ENCODE results near the gene SMIM23. TPM values are rescaled to one million over a fixed set of nuclear protein-coding genes. Genes with fewer than 3 reads are reported as not detected.

Gene SMIM23
- not detected for polyA plus RNA-seq (2013)

GRCh38 chr5:171785517-171785916, at the start of gene SMIM23:
Gene SMIM23 (plus strand): TSS chr5:171785817. CDS start chr5:171785872, 55 bp downstream.
- H3K27me3 ChIP-seq (replicated peaks in 2 of 5; ENCODE audit: control insufficient read depth in 4 of 5, insufficient read depth in 5 of 5, low read length in 4 of 5) = no peaks in the 10 kb centered on the region
- ChIA-PET POLR2A (no interaction called here), CTCF (no interaction called here)
- H3K9me3 ChIP-seq (ENCODE audit: control extremely low read depth in 1 of 5, control insufficient read depth in 4 of 5, insufficient read depth in 2 of 5, low read depth in 1 of 5, low read length in 4 of 5) = no peaks in the 10 kb centered on the region
- H3K4me3 ChIP-seq (ENCODE audit: control insufficient read depth in 1 of 7, extremely low read depth in 1 of 7, insufficient read depth in 4 of 7, low read depth in 2 of 7, low read length in 6 of 7) = no peak within 1 kb of the TSS
- H3K27ac ChIP-seq (ENCODE audit: insufficient read depth in 1 of 2, low read depth in 1 of 2, low read length in 2 of 2, poor library complexity in 1 of 2, severe bottlenecking in 2 of 2) = no peak within 1 kb of the TSS
- H3K36me3 ChIP-seq (ENCODE audit: control insufficient read depth in 4 of 4, insufficient read depth in 4 of 4, low read length in 3 of 4) = no peaks in the 10 kb centered on the region
- H3K4me1 ChIP-seq (ENCODE audit: control extremely low read depth in 1 of 4, control insufficient read depth in 4 of 4, insufficient read depth in 4 of 4, low read length in 3 of 4) = no peaks in the 10 kb centered on the region
- DNase-seq = no peak

- ChIA-PET POLR2A (no interaction called here), CTCF (no interaction called here)
- DNase-seq = no peak
- H3K36me3 ChIP-seq (ENCODE audit: control insufficient read depth in 4 of 4, insufficient read depth in 4 of 4, low read length in 3 of 4) = no peaks in the 10 kb centered on the region
- H3K9me3 ChIP-seq (ENCODE audit: control extremely low read depth in 1 of 5, control insufficient read depth in 4 of 5, insufficient read depth in 2 of 5, low read depth in 1 of 5, low read length in 4 of 5) = no peaks in the 10 kb centered on the region
- no peak overlapping the region for H3K27ac ChIP-seq (ENCODE audit: insufficient read depth in 1 of 2, low read depth in 1 of 2, low read length in 2 of 2, poor library complexity in 1 of 2, severe bottlenecking in 2 of 2)
- H3K4me1 ChIP-seq (ENCODE audit: control extremely low read depth in 1 of 4, control insufficient read depth in 4 of 4, insufficient read depth in 4 of 4, low read length in 3 of 4) = no peaks in the 10 kb centered on the region
- H3K4me3 ChIP-seq (ENCODE audit: control insufficient read depth in 1 of 7, extremely low read depth in 1 of 7, insufficient read depth in 4 of 7, low read depth in 2 of 7, low read length in 6 of 7) = no peak overlapping the region
- H3K27me3 ChIP-seq (replicated peaks in 2 of 5; ENCODE audit: control insufficient read depth in 4 of 5, insufficient read depth in 5 of 5, low read length in 4 of 5) = no peaks in the 10 kb centered on the region
- 95% methylated on average over 11 of the region's 11 CpGs for WGBS (ENCODE audit: insufficient coverage)
Measured at GRCh38 chr5:171736976-171737891, 48.4 kb upstream of the SMIM23 start.

GRCh38 chr5:171738501-171738900, 47.1 kb upstream of the SMIM23 start:
- peaks cover 0 to 2% (median 0%) of the 10 kb centered on the region in 4 experiments for H3K4me1 ChIP-seq (ENCODE audit: control extremely low read depth in 1 of 4, control insufficient read depth in 4 of 4, insufficient read depth in 4 of 4, low read length in 3 of 4)
- no peaks in the 10 kb centered on the region for H3K9me3 ChIP-seq (ENCODE audit: control extremely low read depth in 1 of 5, control insufficient read depth in 4 of 5, insufficient read depth in 2 of 5, low read depth in 1 of 5, low read length in 4 of 5)
- no peak overlapping the region for H3K4me3 ChIP-seq (ENCODE audit: control insufficient read depth in 1 of 7, extremely low read depth in 1 of 7, insufficient read depth in 4 of 7, low read depth in 2 of 7, low read length in 6 of 7)
- H3K36me3 ChIP-seq (ENCODE audit: control insufficient read depth in 4 of 4, insufficient read depth in 4 of 4, low read length in 3 of 4) = no peaks in the 10 kb centered on the region
- ChIA-PET POLR2A (interaction anchor here (0.6 kb wide), 1 partner anchor 134 kb away, joined by 3 read pairs; no protein-coding TSS in a partner anchor), CTCF (no interaction called here)
- no peak for DNase-seq
- H3K27me3 ChIP-seq (replicated peaks in 2 of 5; ENCODE audit: control insufficient read depth in 4 of 5, insufficient read depth in 5 of 5, low read length in 4 of 5) = no peaks in the 10 kb centered on the region
- H3K27ac ChIP-seq (ENCODE audit: insufficient read depth in 1 of 2, low read depth in 1 of 2, low read length in 2 of 2, poor library complexity in 1 of 2, severe bottlenecking in 2 of 2) = no peak overlapping the region
- 95% methylated on average over 7 of the region's 8 CpGs for WGBS (ENCODE audit: insufficient coverage)

GRCh38 chr5:171739271-171739670, 46.3 kb upstream of the SMIM23 start:
- H3K9me3 ChIP-seq (ENCODE audit: control extremely low read depth in 1 of 5, control insufficient read depth in 4 of 5, insufficient read depth in 2 of 5, low read depth in 1 of 5, low read length in 4 of 5) = no peaks in the 10 kb centered on the region
- POLR2A ChIA-PET = no interaction called here
- no peak for DNase-seq
- no peak overlapping the region for H3K4me3 ChIP-seq (ENCODE audit: control insufficient read depth in 1 of 7, extremely low read depth in 1 of 7, insufficient read depth in 4 of 7, low read depth in 2 of 7, low read length in 6 of 7)
- no peaks in the 10 kb centered on the region for H3K36me3 ChIP-seq (ENCODE audit: control insufficient read depth in 4 of 4, insufficient read depth in 4 of 4, low read length in 3 of 4)
- CTCF ChIA-PET = no interaction called here
- WGBS (ENCODE audit: insufficient coverage) = 100% methylated on average over 6 of the region's 6 CpGs
- H3K27ac ChIP-seq (ENCODE audit: insufficient read depth in 1 of 2, low read depth in 1 of 2, low read length in 2 of 2, poor library complexity in 1 of 2, severe bottlenecking in 2 of 2) = no peak overlapping the region
- peaks cover 0 to 2% (median 0%) of the 10 kb centered on the region in 4 experiments for H3K4me1 ChIP-seq (ENCODE audit: control extremely low read depth in 1 of 4, control insufficient read depth in 4 of 4, insufficient read depth in 4 of 4, low read length in 3 of 4)
- H3K27me3 ChIP-seq (replicated peaks in 2 of 5; ENCODE audit: control insufficient read depth in 4 of 5, insufficient read depth in 5 of 5, low read length in 4 of 5) = peaks cover 0 to 2% (median 0%) of the 10 kb centered on the region in 5 experiments

- H3K27ac ChIP-seq (ENCODE audit: insufficient read depth in 1 of 2, low read depth in 1 of 2, low read length in 2 of 2, poor library complexity in 1 of 2, severe bottlenecking in 2 of 2) = no peak overlapping the region
Measured at GRCh38 chr5:171743436-171744076, 42.1 kb upstream of the SMIM23 start.

GRCh38 chr5:171744264-171744663, 41.4 kb upstream of the SMIM23 start:
- H3K4me1 ChIP-seq (ENCODE audit: control extremely low read depth in 1 of 4, control insufficient read depth in 4 of 4, insufficient read depth in 4 of 4, low read length in 3 of 4) = peaks cover 0 to 2% (median 0%) of the 10 kb centered on the region in 4 experiments
- H3K27ac ChIP-seq (ENCODE audit: insufficient read depth in 1 of 2, low read depth in 1 of 2, low read length in 2 of 2, poor library complexity in 1 of 2, severe bottlenecking in 2 of 2) = no peak overlapping the region
- H3K36me3 ChIP-seq (ENCODE audit: control insufficient read depth in 4 of 4, insufficient read depth in 4 of 4, low read length in 3 of 4) = no peaks in the 10 kb centered on the region
- H3K9me3 ChIP-seq (ENCODE audit: control extremely low read depth in 1 of 5, control insufficient read depth in 4 of 5, insufficient read depth in 2 of 5, low read depth in 1 of 5, low read length in 4 of 5) = no peaks in the 10 kb centered on the region
- 100% methylated on average over 2 of the region's 2 CpGs for WGBS (ENCODE audit: insufficient coverage)
- peaks cover 0 to 2% (median 0%) of the 10 kb centered on the region in 5 experiments for H3K27me3 ChIP-seq (replicated peaks in 2 of 5; ENCODE audit: control insufficient read depth in 4 of 5, insufficient read depth in 5 of 5, low read length in 4 of 5)
- CTCF ChIA-PET = interaction anchor here (1.9 kb wide), 1 partner anchor 21 kb away, joined by 5 read pairs; no protein-coding TSS in a partner anchor
- H3K4me3 ChIP-seq (ENCODE audit: control insufficient read depth in 1 of 7, extremely low read depth in 1 of 7, insufficient read depth in 4 of 7, low read depth in 2 of 7, low read length in 6 of 7) = no peak overlapping the region
- no peak for DNase-seq
- POLR2A ChIA-PET = no interaction called here

More at GRCh38 chr5:171743436-171744076, 42.1 kb upstream of the SMIM23 start:
- H3K36me3 ChIP-seq (ENCODE audit: control insufficient read depth in 4 of 4, insufficient read depth in 4 of 4, low read length in 3 of 4) = no peaks in the 10 kb centered on the region
- ChIA-PET CTCF (interaction anchor here (1.9 kb wide), 1 partner anchor 21 kb away, joined by 5 read pairs; no protein-coding TSS in a partner anchor), POLR2A (no interaction called here)
- peaks cover 0 to 2% (median 0%) of the 10 kb centered on the region in 4 experiments for H3K4me1 ChIP-seq (ENCODE audit: control extremely low read depth in 1 of 4, control insufficient read depth in 4 of 4, insufficient read depth in 4 of 4, low read length in 3 of 4)
- no peaks in the 10 kb centered on the region for H3K9me3 ChIP-seq (ENCODE audit: control extremely low read depth in 1 of 5, control insufficient read depth in 4 of 5, insufficient read depth in 2 of 5, low read depth in 1 of 5, low read length in 4 of 5)
- peaks cover 0 to 2% (median 0%) of the 10 kb centered on the region in 5 experiments for H3K27me3 ChIP-seq (replicated peaks in 2 of 5; ENCODE audit: control insufficient read depth in 4 of 5, insufficient read depth in 5 of 5, low read length in 4 of 5)
- H3K4me3 ChIP-seq (ENCODE audit: control insufficient read depth in 1 of 7, extremely low read depth in 1 of 7, insufficient read depth in 4 of 7, low read depth in 2 of 7, low read length in 6 of 7) = no peak overlapping the region
- 94% methylated on average over 5 of the region's 6 CpGs for WGBS (ENCODE audit: insufficient coverage)
- DNase-seq = no peak

GRCh38 chr5:171744882-171745281, 40.7 kb upstream of the SMIM23 start:
- 100% methylated on average over 1 of the region's 2 CpGs for WGBS (ENCODE audit: insufficient coverage)
- no peaks in the 10 kb centered on the region for H3K36me3 ChIP-seq (ENCODE audit: control insufficient read depth in 4 of 4, insufficient read depth in 4 of 4, low read length in 3 of 4)
- peaks cover 0 to 2% (median 0%) of the 10 kb centered on the region in 4 experiments for H3K4me1 ChIP-seq (ENCODE audit: control extremely low read depth in 1 of 4, control insufficient read depth in 4 of 4, insufficient read depth in 4 of 4, low read length in 3 of 4)
- no peak overlapping the region for H3K27ac ChIP-seq (ENCODE audit: insufficient read depth in 1 of 2, low read depth in 1 of 2, low read length in 2 of 2, poor library complexity in 1 of 2, severe bottlenecking in 2 of 2)
- ChIA-PET POLR2A (no interaction called here), CTCF (interaction anchor here (1.0 to 1.9 kb wide), 2 partner anchors 22 to 130 kb away, joined by 3 to 5 read pairs; no protein-coding TSS in a partner anchor)
- no peak for DNase-seq
- H3K9me3 ChIP-seq (ENCODE audit: control extremely low read depth in 1 of 5, control insufficient read depth in 4 of 5, insufficient read depth in 2 of 5, low read depth in 1 of 5, low read length in 4 of 5) = no peaks in the 10 kb centered on the region
- H3K27me3 ChIP-seq (replicated peaks in 2 of 5; ENCODE audit: control insufficient read depth in 4 of 5, insufficient read depth in 5 of 5, low read length in 4 of 5) = peaks cover 0 to 2% (median 0%) of the 10 kb centered on the region in 5 experiments
- no peak overlapping the region for H3K4me3 ChIP-seq (ENCODE audit: control insufficient read depth in 1 of 7, extremely low read depth in 1 of 7, insufficient read depth in 4 of 7, low read depth in 2 of 7, low read length in 6 of 7)
